ENCODE results near the gene GPR107.

DNA sequence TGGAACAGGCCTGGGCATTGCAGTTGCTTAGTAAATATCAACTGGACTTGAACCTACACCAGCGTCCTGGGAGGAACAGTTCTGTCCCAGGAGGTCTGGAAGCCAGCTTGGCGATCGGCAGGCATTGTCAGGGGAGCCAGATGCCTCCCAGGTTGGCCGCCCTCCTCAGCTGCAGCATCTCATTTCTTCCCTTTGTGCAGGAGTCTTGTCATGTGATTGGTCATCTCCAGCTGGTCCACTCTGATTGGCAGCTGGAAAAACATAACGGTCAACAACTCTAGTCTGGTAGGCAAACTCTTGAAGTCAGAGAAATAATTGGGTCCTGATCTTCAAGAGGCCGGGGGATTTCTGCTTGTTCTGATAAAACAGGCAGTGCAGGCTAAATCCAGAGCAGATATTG lies 88.9 kb downstream of the GPR107 start:
- TF ChIP-seq CTCF (IDR thresholded peaks at IDR 0.05) (no peak), EZH2 (IDR thresholded peaks at IDR 0.05; ENCODE audit: borderline replicate concordance, insufficient read depth, low read depth, low read length, poor library complexity, severe bottlenecking) (no peak)
